ENCODE results near the gene HIRIP3. TPM values are rescaled to one million over a fixed set of nuclear protein-coding genes. Genes with fewer than 3 reads are reported as not detected.

HIRIP3 gene
- total and polyA plus RNA-seq, 2 of the 13 experiments (the other 11 are each of a cell fraction or from before 2014, with no cell fraction given): 12.6 to 17.2 TPM

DNA sequence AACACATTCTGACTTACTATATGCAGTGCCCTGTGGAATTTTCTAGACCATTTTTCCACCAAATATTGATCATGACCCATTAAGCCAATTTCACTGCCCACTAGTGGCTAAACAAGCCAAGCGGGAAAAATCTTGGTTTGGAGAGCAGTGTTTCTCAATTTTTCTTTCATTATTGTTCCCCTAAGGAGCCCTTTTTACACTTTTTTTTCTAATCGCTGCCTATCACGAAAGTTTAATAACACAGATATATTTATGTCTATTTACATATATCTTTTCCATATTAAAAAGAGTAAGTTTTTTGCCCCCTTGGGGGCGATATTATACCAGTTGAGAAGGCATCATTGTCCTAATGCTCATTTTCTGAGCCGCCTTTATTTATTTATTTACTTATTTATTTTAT is 46.4 kb upstream of the HIRIP3 start:
- TF ChIP-seq STAG1 (CRISPR knock-in tag; IDR thresholded peaks at IDR 0.05): peak; percentile 32
- no peak for TF ChIP-seq BRD4 (CRISPR knock-in tag; IDR thresholded peaks at IDR 0.05)
- TF ChIP-seq SPEN (CRISPR knock-in tag; IDR thresholded peaks at IDR 0.05; ENCODE audit: low read depth): no peak
- TF ChIP-seq EEA1 (CRISPR knock-in tag; IDR thresholded peaks at IDR 0.05; ENCODE audit: borderline replicate concordance): no peak
- TF ChIP-seq HDAC1 (CRISPR knock-in tag; IDR thresholded peaks at IDR 0.05): no peak
- TF ChIP-seq SCMH1 (CRISPR knock-in tag; IDR thresholded peaks at IDR 0.05; ENCODE audit: borderline replicate concordance): no peak
- TF ChIP-seq, protein P1, sequence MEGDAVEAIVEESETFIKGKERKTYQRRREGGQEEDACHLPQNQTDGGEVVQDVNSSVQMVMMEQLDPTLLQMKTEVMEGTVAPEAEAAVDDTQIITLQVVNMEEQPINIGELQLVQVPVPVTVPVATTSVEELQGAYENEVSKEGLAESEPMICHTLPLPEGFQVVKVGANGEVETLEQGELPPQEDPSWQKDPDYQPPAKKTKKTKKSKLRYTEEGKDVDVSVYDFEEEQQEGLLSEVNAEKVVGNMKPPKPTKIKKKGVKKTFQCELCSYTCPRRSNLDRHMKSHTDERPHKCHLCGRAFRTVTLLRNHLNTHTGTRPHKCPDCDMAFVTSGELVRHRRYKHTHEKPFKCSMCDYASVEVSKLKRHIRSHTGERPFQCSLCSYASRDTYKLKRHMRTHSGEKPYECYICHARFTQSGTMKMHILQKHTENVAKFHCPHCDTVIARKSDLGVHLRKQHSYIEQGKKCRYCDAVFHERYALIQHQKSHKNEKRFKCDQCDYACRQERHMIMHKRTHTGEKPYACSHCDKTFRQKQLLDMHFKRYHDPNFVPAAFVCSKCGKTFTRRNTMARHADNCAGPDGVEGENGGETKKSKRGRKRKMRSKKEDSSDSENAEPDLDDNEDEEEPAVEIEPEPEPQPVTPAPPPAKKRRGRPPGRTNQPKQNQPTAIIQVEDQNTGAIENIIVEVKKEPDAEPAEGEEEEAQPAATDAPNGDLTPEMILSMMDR (CRISPR knock-in tag; IDR thresholded peaks at IDR 0.05): peak; percentile 31; the same call in 1 of the 2 replicates
- no peak for TF ChIP-seq PITX1 (CRISPR knock-in tag; IDR thresholded peaks at IDR 0.05)
- no peak for TF ChIP-seq MLXIP (CRISPR knock-in tag; IDR thresholded peaks at IDR 0.05; ENCODE audit: borderline replicate concordance)
- TF ChIP-seq KDM4B (CRISPR knock-in tag; IDR thresholded peaks at IDR 0.05): no peak
- Histone ChIP-seq H3K4me1 (ENCODE audit: insufficient read depth, low read length) (peaks cover 22% of the 10 kb centered on the region), H3K27ac (ENCODE audit: extremely low read length, insufficient read depth, low read length) (no peak overlapping the region), H3K9me3 (ENCODE audit: low read length) (no peaks in the 10 kb centered on the region), H3K36me3 (replicated peaks in 1 of 2; ENCODE audit: control insufficient read depth in 1 of 2, insufficient read depth in 2 of 2, low read length in 2 of 2) (no peaks in the 10 kb centered on the region), H2AFZ (ENCODE audit: low read length) (no peak overlapping the region), H3K79me2 (ENCODE audit: insufficient read depth, low read length) (no peaks in the 10 kb centered on the region), H3K27me3 (ENCODE audit: control insufficient read depth in 1 of 2, insufficient read depth in 2 of 2, low read length in 2 of 2) (peaks cover 0 to 20% of the 10 kb centered on the region in 2 experiments; a peak in 2 of 5 replicates), H3K4me2 (ENCODE audit: low read depth, low read length) (no peak overlapping the region), H4K20me1 (ENCODE audit: insufficient read depth, low read length) (no peaks in the 10 kb centered on the region), H3K4me3 (replicated peaks in 1 of 3; ENCODE audit: insufficient read depth in 1 of 3, low read depth in 2 of 3, low read length in 3 of 3) (no peak overlapping the region), H3K9ac (ENCODE audit: insufficient read depth, low read depth, low read length) (no peak overlapping the region)
- intact Hi-C loops (cut with micrococcal nuclease; ENCODE audit: unreplicated experiment): loop anchor here (1.0 kb wide), 1 partner anchor 50 kb away; no protein-coding TSS in a partner anchor
- FAIRE-seq (no peak), DNase-seq (ENCODE audit: low spot score) (no peak), ATAC-seq (no peak)
- in situ Hi-C loops (cut with HindIII; ENCODE audit: extremely low pct_ligation_motif_present, low pct_unique_long_range_greater_than_20kb): no loop called here
- POLR2A ChIA-PET: no interaction called here
- CTCF ChIA-PET (ENCODE audit: low intra/inter-chr PET ratio, low total read pairs): interaction anchor here (1.4 to 2.1 kb wide), 2 partner anchors 13 to 50 kb away, joined by 6 to 8 read pairs; partner anchors contain the start of gene TBX6
- BruUV-seq (replicated peaks): no TSS peak
- WGBS (ENCODE audit: low lambda C conversion rate): 22% methylated on average over 5 of the region's 5 CpGs

Measured in HepG2 (cell line).